HepG2 (cell line): ENCODE results near the gene NOTUM. TPM values are rescaled to one million over a fixed set of nuclear protein-coding genes. Genes with fewer than 3 reads are reported as not detected.

ENCODE experiments used
- ATAC-seq: fragments of 200-7000 bp; cut with Tn5 transposase; 3 replicates; pipeline ENCODE4 v1.9.1; 2020; ENCODE audit warnings: mild to moderate bottlenecking, moderate library complexity
- BruUV-seq: library from RNA; stranded (reverse); fragments of 400-500 nt; replicated peaks from 2 replicates; lab custom pipeline; 2021; lab: Mats Ljungman, UMichigan
- CTCF ChIA-PET: fragments of 300-600 bp; formaldehyde crosslinking; extraction: SDS; loops from one replicate; lab custom pipeline; 2021; ENCODE audit warnings: low total read pairs, inconsistent platforms, low intra/inter-chr PET ratio; lab: Yijun Ruan, JAX
- POLR2A ChIA-PET: fragments of 350-600 bp; sonication (Branson Sonifier 250); formaldehyde crosslinking; loops from one replicate; lab custom pipeline; 2020; ENCODE audit warnings: antibody characterized with exemption, inconsistent platforms; lab: Yijun Ruan, JAX
- DNase-seq: peaks from one replicate; pipeline ENCODE4 v3.0.0-alpha.2; 2015; ENCODE audit warnings: low spot score
- FAIRE-seq: peaks from 3 replicates; lab custom pipeline; 2011; peaks lifted over from hg19 to GRCh38; lab: Jason Lieb, UNC
- H2AFZ ChIP-seq: one replicate; pipeline ENCODE4 v1.6.1; 2011; ENCODE audit warnings: low read length, inconsistent platforms
- H3K27ac ChIP-seq: fragments of 300-600 bp; 3 replicates; pipeline ENCODE4 v1.8.0; 2011; ENCODE audit warnings: mixed run types, mild to moderate bottlenecking, mixed read lengths, low read length, inconsistent platforms; ENCODE audit not compliant: insufficient read depth; ENCODE audit errors: extremely low read length
- H3K27me3 ChIP-seq, 2 experiments: fragments of 200-600 bp in 1 of 2; 2 replicates in 1 of 2; 3 replicates in 1 of 2; pipeline versions ENCODE4 v1.6.0 to v1.8.0; 2011; ENCODE audit warnings: low read length in 2 of 2, mild to moderate bottlenecking in 2 of 2, moderate library complexity in 2 of 2, inconsistent platforms in 1 of 2; ENCODE audit not compliant: insufficient read depth in 2 of 2, control insufficient read depth in 1 of 2
- H3K36me3 ChIP-seq, 2 experiments: fragments of 200-600 bp in 1 of 2; replicated peaks in 1 of 2; 2 replicates in 1 of 2; 3 replicates in 1 of 2; pipeline versions ENCODE4 v1.5.1 to v1.8.0; 2011; ENCODE audit warnings: low read length in 2 of 2, inconsistent platforms in 1 of 2; ENCODE audit not compliant: insufficient read depth in 2 of 2, control insufficient read depth in 1 of 2
- H3K4me1 ChIP-seq: 2 replicates; pipeline ENCODE4 v1.5.1; 2012; ENCODE audit warnings: low read length, inconsistent platforms; ENCODE audit not compliant: insufficient read depth
- H3K4me2 ChIP-seq: 2 replicates; pipeline ENCODE4 v1.6.0; 2011; ENCODE audit warnings: low read depth, low read length, inconsistent platforms
- H3K4me3 ChIP-seq, 3 experiments: fragments of 200-600 bp in 1 of 3; sonication (generic), shearing (Covaris generic) in 1 of 3; replicated peaks in 1 of 3; 2 replicates each; pipeline ENCODE4 v1.5.1; 2011 to 2016; ENCODE audit warnings: low read length in 3 of 3, inconsistent platforms in 2 of 3, low read depth in 2 of 3, mild to moderate bottlenecking in 2 of 3, control low read depth in 1 of 3, mixed read lengths in 1 of 3; ENCODE audit not compliant: insufficient read depth in 1 of 3
- H3K79me2 ChIP-seq: one replicate; pipeline ENCODE4 v1.6.1; 2011; ENCODE audit warnings: low read length, inconsistent platforms; ENCODE audit not compliant: insufficient read depth
- H3K9ac ChIP-seq: 2 replicates; pipeline ENCODE4 v1.6.0; 2011; ENCODE audit warnings: mild to moderate bottlenecking, low read depth, low read length, inconsistent platforms; ENCODE audit not compliant: insufficient read depth
- H3K9me3 ChIP-seq: 2 replicates; pipeline ENCODE4 v1.5.1; 2012; ENCODE audit warnings: mild to moderate bottlenecking, low read length
- H4K20me1 ChIP-seq: 2 replicates; pipeline ENCODE4 v1.6.0; 2011; ENCODE audit warnings: inconsistent platforms, mild to moderate bottlenecking, low read length, moderate library complexity; ENCODE audit not compliant: insufficient read depth
- BRF2 ChIP-seq: sonication (generic); formaldehyde crosslinking; IDR thresholded peaks from 2 replicates; pipeline ENCODE4 v1.8.1; 2022; ENCODE audit warnings: mild to moderate bottlenecking, missing genetic modification reagents
- HNRNPH1 ChIP-seq: fragments of 200-400 bp; formaldehyde crosslinking; optimal IDR thresholded peaks from 2 replicates; pipeline ENCODE3; 2017; ENCODE audit warnings: mild to moderate bottlenecking, low read depth, low read length
- RBFOX2 ChIP-seq: fragments of 200-400 bp; formaldehyde crosslinking; IDR thresholded peaks from 2 replicates; pipeline ENCODE4 v1.6.1; 2017; ENCODE audit warnings: low read depth, mild to moderate bottlenecking, low read length
- WGBS: methylation state at CpG from one replicate; pipeline ENCODE4 v1.1.6; 2017; ENCODE audit warnings: low lambda C conversion rate; 5-methylcytosine and 5-hydroxymethylcytosine counted together
- in situ Hi-C: cut with HindIII; loops from 2 replicates; pipeline ENCODE4 v1.10.0; 2017; ENCODE audit warnings: low pct_unique_long_range_greater_than_20kb; ENCODE audit not compliant: extremely low pct_ligation_motif_present
- intact Hi-C: fragments of 100-400 bp; cut with micrococcal nuclease; formaldehyde crosslinking; loops from one replicate; pipeline ENCODE4 v1.10.0; 2022; ENCODE audit not compliant: unreplicated experiment
- polyA plus RNA-seq, 8 experiments: library from polyadenylated mRNA; depleted of rRNA in 3 of 8; stranded (reverse) in 7 of 8; unstranded in 1 of 8; fragments of >200 nt; fragmentation: Illumina TruSeq in 4 of 8; extraction: Trizol in 4 of 8; gene quantifications; 2 replicates each; pipeline versions ENCODE4 v1.2.1 to v1.2.3, GENCODE V29; 2011 to 2016; ENCODE audit warnings: low read depth in 4 of 8, missing spikeins in 1 of 8, mixed read lengths in 1 of 8; ENCODE audit not compliant: insufficient read depth in 1 of 8
- total RNA-seq, 5 experiments: library from RNA; depleted of rRNA; stranded (reverse); fragments of >200 nt; fragmentation: Illumina TruSeq; extraction: Trizol; gene quantifications; 2 replicates each; pipeline ENCODE4 v1.2.3, GENCODE V29; 2016; ENCODE audit warnings: low read depth in 1 of 5

NOTUM gene
- total and polyA plus RNA-seq, 2 of the 13 experiments (the other 11 are each of a cell fraction or from before 2014, with no cell fraction given): 150 to 160 TPM

GRCh38 chr17:81990836-81991683, 30.1 kb upstream of the NOTUM start (continued):
- no peak for TF ChIP-seq BRF2
- TF ChIP-seq, all 625 proteins: peak for 32

GRCh38 chr17:81987161-81987770, 26.3 kb upstream of the NOTUM start:
- ATAC-seq (no peak), DNase-seq (no peak), FAIRE-seq (no peak)
- WGBS: 97% methylated on average over 26 of the region's 26 CpGs
- Histone ChIP-seq H3K9ac (no peak overlapping the region), H3K9me3 (no peaks in the 10 kb centered on the region), H3K79me2 (peaks cover 17% of the 10 kb centered on the region), H3K4me2 (no peak overlapping the region), H3K4me1 (peaks cover 43% of the 10 kb centered on the region), H3K27ac (no peak overlapping the region), H3K27me3 (no peaks in the 10 kb centered on the region), H3K36me3 (peaks cover 23 to 49% of the 10 kb centered on the region in 2 experiments), H3K4me3 (no peak overlapping the region), H4K20me1 (no peaks in the 10 kb centered on the region), H2AFZ (no peak overlapping the region)
- in situ Hi-C loops (no loop called here), intact Hi-C loops (no loop called here)
- ChIA-PET CTCF (no interaction called here), POLR2A (no interaction called here)
- no TSS peak for BruUV-seq
- TF ChIP-seq HNRNPH1: no peak
- TF ChIP-seq RBFOX2: 0 out of 2 replicates have a peak, but pooled peaks have one; percentile 5
